Uterus (tissue), 2 donors: ENCODE data around the gene HAUS8.

Experiments
- CTCF ChIP-seq, 4 experiments: fragments of 200-600 bp in 2 of 4; fragments of 450-650 bp in 2 of 4; sonication (generic) in 2 of 4; IDR thresholded peaks; one replicate each; pipeline ENCODE4 v1.5.1; 2016 to 2019; ENCODE audit warnings: antibody characterized with exemption in 4 of 4, mild to moderate bottlenecking in 2 of 4, moderate library complexity in 1 of 4
- POLR2A ChIP-seq, 2 donors: fragments of 450-650 bp; IDR thresholded peaks; one replicate each; pipeline ENCODE4 v1.6.1; 2016; ENCODE audit warnings: antibody characterized with exemption in 2 of 2, mild to moderate bottlenecking in 1 of 2, moderate library complexity in 1 of 2

- TF ChIP-seq CTCF (IDR thresholded peaks at IDR 0.05) (no peak), POLR2A (IDR thresholded peaks at IDR 0.05) (no peak)
Measured at GRCh38 chr19:17074634-17075034, 618 bp downstream of the HAUS8 start.
